Measurements from ENCODE around the gene PREX1. TPM values are rescaled to one million over a fixed set of nuclear protein-coding genes. Genes with fewer than 3 reads are reported as not detected.

The PREX1 gene
- total and polyA plus RNA-seq, 2 experiments from 2014 or later = 2.4 to 10.3 TPM

DNA sequence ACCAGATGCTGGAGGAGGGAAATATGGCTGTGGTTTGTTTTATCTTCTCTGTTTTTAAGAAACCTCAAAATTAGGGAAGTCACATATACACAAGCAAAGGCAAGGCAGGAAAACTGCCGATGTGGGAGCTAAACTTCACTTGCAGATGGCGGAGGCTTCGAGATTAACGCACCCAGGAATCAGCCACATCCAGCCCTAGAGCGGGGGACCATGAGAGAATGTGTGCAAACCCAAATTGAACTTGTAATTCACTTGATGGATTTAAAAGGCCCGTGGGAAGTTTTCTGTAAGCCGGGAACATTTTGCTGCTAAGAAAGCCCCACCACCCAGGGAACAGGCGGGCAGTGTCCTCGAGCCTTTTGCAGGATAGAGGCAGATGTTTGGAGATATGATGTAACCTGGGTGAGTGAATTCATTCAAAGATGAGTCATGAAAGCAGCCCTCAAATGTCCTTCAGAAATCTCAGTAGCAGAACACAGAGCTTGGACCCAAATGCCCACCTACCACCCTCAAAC lies 39.9 kb downstream of the PREX1 start:
- Histone ChIP-seq H4K20me1 (replicated peaks; ENCODE audit: insufficient read depth) (no peaks in the 10 kb centered on the region), H3K27me3 (ENCODE audit: insufficient read depth) (no peaks in the 10 kb centered on the region), H3K27ac (ENCODE audit: low read depth) (no peak overlapping the region), H3F3A (replicated peaks; ENCODE audit: low read depth) (no peaks in the 10 kb centered on the region), H3K4me2 (no peak overlapping the region), H3K4me1 (ENCODE audit: insufficient read depth) (no peaks in the 10 kb centered on the region), H3K4me3 (no peak overlapping the region), H3K9me2 (ENCODE audit: insufficient read depth) (no peaks in the 10 kb centered on the region), H3K36me3 (ENCODE audit: insufficient read depth) (no peaks in the 10 kb centered on the region), H3K79me2 (replicated peaks; ENCODE audit: insufficient read depth) (no peaks in the 10 kb centered on the region), H2AFZ (no peak overlapping the region)
- ATAC-seq (no peak), DNase-seq (ENCODE audit: low spot score) (no peak)
- no peaks in the 10 kb centered on the region for H3K9me3 Mint-ChIP-seq
- H3K4me1 Mint-ChIP-seq = peaks cover 27% of the 10 kb centered on the region
- TF ChIP-seq, protein P1, sequence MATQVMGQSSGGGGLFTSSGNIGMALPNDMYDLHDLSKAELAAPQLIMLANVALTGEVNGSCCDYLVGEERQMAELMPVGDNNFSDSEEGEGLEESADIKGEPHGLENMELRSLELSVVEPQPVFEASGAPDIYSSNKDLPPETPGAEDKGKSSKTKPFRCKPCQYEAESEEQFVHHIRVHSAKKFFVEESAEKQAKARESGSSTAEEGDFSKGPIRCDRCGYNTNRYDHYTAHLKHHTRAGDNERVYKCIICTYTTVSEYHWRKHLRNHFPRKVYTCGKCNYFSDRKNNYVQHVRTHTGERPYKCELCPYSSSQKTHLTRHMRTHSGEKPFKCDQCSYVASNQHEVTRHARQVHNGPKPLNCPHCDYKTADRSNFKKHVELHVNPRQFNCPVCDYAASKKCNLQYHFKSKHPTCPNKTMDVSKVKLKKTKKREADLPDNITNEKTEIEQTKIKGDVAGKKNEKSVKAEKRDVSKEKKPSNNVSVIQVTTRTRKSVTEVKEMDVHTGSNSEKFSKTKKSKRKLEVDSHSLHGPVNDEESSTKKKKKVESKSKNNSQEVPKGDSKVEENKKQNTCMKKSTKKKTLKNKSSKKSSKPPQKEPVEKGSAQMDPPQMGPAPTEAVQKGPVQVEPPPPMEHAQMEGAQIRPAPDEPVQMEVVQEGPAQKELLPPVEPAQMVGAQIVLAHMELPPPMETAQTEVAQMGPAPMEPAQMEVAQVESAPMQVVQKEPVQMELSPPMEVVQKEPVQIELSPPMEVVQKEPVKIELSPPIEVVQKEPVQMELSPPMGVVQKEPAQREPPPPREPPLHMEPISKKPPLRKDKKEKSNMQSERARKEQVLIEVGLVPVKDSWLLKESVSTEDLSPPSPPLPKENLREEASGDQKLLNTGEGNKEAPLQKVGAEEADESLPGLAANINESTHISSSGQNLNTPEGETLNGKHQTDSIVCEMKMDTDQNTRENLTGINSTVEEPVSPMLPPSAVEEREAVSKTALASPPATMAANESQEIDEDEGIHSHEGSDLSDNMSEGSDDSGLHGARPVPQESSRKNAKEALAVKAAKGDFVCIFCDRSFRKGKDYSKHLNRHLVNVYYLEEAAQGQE (IDR thresholded peaks at IDR 0.05; ENCODE audit: unreplicated experiment) = no peak
- TF ChIP-seq EZH2 (IDR thresholded peaks at IDR 0.05; ENCODE audit: low read depth, unreplicated experiment) (no peak), POLR2AphosphoS5 (IDR thresholded peaks at IDR 0.05; ENCODE audit: low read depth) (no peak), ZNF331 (CRISPR knock-in tag; IDR thresholded peaks at IDR 0.05; ENCODE audit: low read depth) (no peak), JUNB (IDR thresholded peaks at IDR 0.05; ENCODE audit: unreplicated experiment) (no peak), EZH2phosphoT487 (IDR thresholded peaks at IDR 0.05; ENCODE audit: unreplicated experiment) (no peak), CREB1 (CRISPR knock-in tag; IDR thresholded peaks at IDR 0.05; ENCODE audit: low read depth) (no peak), STAT1 (IDR thresholded peaks at IDR 0.05; ENCODE audit: unreplicated experiment) (no peak), NANOG (IDR thresholded peaks at IDR 0.05; ENCODE audit: borderline replicate concordance) (no peak), ZNF114 (CRISPR knock-in tag; IDR thresholded peaks at IDR 0.05) (no peak)
- TF ChIP-seq, protein P2, sequence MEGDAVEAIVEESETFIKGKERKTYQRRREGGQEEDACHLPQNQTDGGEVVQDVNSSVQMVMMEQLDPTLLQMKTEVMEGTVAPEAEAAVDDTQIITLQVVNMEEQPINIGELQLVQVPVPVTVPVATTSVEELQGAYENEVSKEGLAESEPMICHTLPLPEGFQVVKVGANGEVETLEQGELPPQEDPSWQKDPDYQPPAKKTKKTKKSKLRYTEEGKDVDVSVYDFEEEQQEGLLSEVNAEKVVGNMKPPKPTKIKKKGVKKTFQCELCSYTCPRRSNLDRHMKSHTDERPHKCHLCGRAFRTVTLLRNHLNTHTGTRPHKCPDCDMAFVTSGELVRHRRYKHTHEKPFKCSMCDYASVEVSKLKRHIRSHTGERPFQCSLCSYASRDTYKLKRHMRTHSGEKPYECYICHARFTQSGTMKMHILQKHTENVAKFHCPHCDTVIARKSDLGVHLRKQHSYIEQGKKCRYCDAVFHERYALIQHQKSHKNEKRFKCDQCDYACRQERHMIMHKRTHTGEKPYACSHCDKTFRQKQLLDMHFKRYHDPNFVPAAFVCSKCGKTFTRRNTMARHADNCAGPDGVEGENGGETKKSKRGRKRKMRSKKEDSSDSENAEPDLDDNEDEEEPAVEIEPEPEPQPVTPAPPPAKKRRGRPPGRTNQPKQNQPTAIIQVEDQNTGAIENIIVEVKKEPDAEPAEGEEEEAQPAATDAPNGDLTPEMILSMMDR (conservative IDR thresholded peaks at IDR 0.05; ENCODE audit: low read depth in 2 of 2) = no peak
- TF ChIP-seq, protein P3, sequence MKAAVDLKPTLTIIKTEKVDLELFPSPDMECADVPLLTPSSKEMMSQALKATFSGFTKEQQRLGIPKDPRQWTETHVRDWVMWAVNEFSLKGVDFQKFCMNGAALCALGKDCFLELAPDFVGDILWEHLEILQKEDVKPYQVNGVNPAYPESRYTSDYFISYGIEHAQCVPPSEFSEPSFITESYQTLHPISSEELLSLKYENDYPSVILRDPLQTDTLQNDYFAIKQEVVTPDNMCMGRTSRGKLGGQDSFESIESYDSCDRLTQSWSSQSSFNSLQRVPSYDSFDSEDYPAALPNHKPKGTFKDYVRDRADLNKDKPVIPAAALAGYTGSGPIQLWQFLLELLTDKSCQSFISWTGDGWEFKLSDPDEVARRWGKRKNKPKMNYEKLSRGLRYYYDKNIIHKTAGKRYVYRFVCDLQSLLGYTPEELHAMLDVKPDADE (IDR thresholded peaks at IDR 0.05) = no peak
- TF ChIP-seq, protein P4, sequence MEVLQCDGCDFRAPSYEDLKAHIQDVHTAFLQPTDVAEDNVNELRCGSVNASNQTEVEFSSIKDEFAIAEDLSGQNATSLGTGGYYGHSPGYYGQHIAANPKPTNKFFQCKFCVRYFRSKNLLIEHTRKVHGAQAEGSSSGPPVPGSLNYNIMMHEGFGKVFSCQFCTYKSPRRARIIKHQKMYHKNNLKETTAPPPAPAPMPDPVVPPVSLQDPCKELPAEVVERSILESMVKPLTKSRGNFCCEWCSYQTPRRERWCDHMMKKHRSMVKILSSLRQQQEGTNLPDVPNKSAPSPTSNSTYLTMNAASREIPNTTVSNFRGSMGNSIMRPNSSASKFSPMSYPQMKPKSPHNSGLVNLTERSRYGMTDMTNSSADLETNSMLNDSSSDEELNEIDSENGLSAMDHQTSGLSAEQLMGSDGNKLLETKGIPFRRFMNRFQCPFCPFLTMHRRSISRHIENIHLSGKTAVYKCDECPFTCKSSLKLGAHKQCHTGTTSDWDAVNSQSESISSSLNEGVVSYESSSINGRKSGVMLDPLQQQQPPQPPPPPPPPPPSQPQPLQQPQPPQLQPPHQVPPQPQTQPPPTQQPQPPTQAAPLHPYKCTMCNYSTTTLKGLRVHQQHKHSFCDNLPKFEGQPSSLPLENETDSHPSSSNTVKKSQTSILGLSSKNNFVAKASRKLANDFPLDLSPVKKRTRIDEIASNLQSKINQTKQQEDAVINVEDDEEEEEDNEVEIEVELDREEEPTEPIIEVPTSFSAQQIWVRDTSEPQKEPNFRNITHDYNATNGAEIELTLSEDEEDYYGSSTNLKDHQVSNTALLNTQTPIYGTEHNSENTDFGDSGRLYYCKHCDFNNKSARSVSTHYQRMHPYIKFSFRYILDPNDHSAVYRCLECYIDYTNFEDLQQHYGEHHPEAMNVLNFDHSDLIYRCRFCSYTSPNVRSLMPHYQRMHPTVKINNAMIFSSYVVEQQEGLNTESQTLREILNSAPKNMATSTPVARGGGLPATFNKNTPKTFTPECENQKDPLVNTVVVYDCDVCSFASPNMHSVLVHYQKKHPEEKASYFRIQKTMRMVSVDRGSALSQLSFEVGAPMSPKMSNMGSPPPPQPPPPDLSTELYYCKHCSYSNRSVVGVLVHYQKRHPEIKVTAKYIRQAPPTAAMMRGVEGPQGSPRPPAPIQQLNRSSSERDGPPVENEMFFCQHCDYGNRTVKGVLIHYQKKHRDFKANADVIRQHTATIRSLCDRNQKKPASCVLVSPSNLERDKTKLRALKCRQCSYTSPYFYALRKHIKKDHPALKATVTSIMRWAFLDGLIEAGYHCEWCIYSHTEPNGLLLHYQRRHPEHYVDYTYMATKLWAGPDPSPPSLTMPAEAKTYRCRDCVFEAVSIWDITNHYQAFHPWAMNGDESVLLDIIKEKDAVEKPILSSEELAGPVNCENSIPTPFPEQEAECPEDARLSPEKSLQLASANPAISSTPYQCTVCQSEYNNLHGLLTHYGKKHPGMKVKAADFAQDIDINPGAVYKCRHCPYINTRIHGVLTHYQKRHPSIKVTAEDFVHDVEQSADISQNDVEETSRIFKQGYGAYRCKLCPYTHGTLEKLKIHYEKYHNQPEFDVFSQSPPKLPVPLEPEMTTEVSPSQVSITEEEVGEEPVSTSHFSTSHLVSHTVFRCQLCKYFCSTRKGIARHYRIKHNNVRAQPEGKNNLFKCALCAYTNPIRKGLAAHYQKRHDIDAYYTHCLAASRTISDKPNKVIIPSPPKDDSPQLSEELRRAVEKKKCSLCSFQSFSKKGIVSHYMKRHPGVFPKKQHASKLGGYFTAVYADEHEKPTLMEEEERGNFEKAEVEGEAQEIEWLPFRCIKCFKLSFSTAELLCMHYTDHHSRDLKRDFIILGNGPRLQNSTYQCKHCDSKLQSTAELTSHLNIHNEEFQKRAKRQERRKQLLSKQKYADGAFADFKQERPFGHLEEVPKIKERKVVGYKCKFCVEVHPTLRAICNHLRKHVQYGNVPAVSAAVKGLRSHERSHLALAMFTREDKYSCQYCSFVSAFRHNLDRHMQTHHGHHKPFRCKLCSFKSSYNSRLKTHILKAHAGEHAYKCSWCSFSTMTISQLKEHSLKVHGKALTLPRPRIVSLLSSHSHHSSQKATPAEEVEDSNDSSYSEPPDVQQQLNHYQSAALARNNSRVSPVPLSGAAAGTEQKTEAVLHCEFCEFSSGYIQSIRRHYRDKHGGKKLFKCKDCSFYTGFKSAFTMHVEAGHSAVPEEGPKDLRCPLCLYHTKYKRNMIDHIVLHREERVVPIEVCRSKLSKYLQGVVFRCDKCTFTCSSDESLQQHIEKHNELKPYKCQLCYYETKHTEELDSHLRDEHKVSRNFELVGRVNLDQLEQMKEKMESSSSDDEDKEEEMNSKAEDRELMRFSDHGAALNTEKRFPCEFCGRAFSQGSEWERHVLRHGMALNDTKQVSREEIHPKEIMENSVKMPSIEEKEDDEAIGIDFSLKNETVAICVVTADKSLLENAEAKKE (CRISPR knock-in tag; IDR thresholded peaks at IDR 0.05) = no peak
- peaks cover 3% of the 10 kb centered on the region; the same call in 1 of the 3 replicates for H3K36me3 Mint-ChIP-seq (ENCODE audit: low read depth)
- peaks cover 5% of the 10 kb centered on the region for H3K27me3 Mint-ChIP-seq (ENCODE audit: insufficient read depth, low read depth, poor library complexity)
- H3K4me3 Mint-ChIP-seq = no peak overlapping the region
- H3K27ac Mint-ChIP-seq = no peak overlapping the region
